GM18907 (cell line): ENCODE results near the gene DGCR8.

ENCODE experiments used
- ATAC-seq: cut with Tn5 transposase; IDR thresholded peaks from one replicate; pipeline ENCODE4 v1.9.1; 2021; ENCODE audit warnings: mild to moderate bottlenecking, moderate library complexity; ENCODE audit not compliant: unreplicated experiment

Gene DGCR8

GRCh38 chr22:20135806-20136602, 56.0 kb downstream of the DGCR8 start:
- no peak for ATAC-seq

DNA sequence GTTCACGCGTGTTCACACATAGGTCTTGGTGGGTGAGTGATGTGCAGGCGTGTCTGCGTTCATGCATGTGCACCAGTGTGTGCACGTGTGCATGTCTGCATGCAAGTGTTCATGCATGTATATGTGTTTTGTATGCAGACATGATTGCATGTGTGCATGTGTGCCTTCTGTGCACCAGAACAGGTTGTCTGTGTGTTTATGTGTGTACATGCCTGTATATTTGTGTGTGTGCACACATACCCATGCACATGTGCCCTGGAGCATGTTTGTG, 56.5 kb downstream of the DGCR8 start:
- no peak for ATAC-seq

DNA sequence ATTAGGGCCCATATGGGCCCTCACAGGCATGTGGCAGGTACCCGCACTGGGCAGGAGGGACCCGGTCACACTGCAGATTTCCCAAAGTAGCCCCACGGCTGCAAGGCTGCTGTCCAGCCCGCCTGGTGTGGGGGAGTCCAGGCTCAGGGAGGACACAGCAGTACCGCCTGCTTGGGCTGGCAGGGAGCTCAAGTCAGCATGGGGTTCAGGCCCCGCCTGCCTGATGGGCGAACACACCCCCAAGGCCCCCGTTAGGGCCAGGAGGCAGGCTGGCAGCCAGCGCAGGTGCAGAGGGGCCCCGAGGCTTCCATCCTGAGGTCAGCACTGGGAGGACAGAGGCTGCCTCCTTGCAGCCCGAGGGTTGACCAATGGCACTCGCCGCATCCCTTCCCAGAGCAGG, 57.1 kb downstream of the DGCR8 start:
- ATAC-seq: no peak

- no peak for ATAC-seq
Measured at GRCh38 chr22:20137671-20138416, 57.8 kb downstream of the DGCR8 start.

DNA sequence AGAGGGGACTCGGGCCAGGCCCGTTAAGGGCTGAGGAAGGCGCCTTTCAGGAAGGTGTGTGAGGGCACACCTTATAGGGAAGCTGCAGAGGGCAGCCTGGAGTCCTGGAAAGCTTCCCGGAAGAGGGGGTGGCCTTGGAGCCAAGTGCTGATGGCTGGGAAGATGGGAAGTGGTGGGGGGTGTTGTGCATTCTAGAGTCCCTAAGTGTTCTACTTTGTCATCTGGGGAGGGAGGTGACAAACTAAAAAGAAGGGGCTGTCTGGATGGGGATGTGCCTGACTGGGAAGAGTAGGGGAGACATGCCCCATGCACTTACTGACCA, 58.3 kb downstream of the DGCR8 start:
- ATAC-seq: no peak

DNA sequence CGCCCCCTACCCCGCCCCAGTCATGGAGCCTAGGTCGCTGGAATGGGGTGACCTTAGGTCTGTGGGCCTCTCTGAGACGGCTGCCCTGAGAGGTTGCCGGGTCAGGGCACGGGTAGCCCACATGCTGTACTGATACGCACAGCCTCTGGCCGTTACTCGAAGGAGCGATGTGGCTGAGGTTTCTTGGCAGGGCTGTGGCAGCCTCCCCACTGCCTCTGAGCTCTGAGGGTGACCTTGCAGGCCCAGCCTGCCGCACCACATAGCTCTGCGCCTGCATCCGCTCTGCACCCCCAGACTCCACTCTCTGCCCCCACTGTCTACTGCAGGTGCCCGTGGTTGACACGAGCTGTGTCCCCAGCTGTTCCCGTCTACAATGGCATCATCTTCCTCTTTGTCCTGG, 58.8 kb downstream of the DGCR8 start:
- ATAC-seq: no peak

DNA sequence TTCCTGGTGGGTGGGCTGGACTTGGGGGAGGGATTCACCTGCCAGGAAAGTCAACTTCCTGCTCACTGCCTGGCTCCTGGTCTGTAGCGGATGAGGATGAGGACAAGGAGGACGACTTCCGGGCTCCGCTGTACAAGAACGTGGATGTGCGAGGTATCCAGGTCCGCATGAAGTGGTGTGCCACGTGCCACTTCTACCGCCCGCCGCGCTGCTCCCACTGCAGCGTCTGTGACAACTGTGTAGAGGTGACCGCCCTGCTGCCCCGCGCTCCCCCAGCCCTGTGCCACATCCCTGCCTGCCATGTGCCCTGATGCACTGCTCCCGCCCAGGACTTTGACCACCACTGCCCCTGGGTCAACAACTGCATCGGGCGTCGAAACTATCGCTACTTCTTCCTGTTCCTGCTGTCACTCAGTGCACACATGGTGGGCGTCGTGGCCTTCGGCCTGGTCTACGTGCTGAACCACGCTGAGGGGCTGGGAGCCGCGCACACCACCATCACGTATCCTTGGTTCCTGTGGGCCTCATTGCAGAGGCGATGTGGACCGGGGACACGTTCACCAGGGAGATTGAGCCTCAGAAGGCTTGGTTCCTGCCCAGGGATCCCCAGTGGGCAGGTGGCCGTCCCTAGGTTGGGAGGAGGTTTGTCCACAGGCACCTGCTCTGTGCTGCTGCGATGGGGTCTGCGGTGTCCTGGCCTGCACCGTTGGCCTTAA, 59.5 kb downstream of the DGCR8 start:
- no peak for ATAC-seq

DNA sequence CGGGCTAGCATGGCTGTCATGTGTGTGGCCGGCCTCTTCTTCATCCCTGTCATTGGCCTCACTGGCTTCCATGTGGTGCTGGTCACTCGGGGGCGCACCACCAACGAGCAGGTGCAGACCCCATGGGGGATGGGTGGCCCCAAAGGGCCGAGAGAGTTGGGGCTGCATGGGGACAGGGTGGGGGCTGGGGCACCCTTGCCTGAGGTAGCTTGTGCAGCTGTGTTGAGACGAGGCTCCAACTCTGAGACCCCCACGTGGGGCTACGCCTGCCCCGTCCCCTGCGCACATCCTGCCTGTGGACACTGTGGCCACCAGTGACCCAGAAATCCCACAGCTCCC, 60.0 kb downstream of the DGCR8 start:
- no peak for ATAC-seq

- no peak for ATAC-seq
Measured at GRCh38 chr22:20140521-20140964, 60.5 kb downstream of the DGCR8 start.

DNA sequence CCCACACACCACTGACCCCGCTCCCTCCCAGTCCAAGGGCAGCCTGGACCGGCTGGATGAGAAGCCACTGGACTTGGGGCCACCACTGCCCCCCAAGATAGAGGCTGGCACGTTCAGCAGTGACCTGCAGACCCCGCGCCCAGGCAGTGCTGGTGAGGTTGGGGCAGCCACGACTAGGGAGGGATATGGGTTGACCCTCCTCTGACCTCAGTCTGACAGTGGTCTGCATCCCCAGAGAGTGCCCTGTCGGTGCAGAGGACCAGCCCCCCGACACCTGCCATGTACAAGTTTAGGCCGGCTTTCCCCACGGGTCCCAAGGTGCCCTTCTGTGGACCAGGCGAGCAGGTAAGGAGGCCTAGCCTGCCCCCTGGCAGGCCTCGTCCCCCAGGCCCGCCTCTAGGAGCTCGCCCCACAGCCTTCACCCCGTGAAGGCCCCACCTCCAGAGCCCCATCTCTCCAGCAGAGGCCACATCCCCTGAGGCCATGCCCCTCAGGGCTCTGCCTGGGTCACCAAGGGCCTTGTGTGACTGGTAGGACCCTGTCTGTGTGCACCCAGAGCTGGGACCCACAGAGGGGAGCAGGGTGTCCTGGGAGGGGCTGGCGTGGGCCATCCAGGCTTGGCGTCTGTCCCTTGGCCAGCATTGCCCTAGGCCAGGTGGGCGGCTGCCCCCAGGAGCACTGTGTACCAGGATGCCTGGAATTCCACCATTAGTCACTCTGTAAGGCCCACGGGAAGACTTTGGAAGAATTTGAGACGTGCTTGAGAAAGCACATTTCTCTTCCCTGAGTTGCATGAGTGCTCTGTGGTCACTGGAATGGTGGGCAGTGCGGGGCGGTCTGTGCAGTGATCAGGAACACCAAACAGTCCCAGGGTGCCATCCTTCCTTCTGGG, 61.4 kb downstream of the DGCR8 start:
- ATAC-seq: no peak

GRCh38 chr22:20142711-20143621, 62.9 kb downstream of the DGCR8 start:
- no peak for ATAC-seq

DNA sequence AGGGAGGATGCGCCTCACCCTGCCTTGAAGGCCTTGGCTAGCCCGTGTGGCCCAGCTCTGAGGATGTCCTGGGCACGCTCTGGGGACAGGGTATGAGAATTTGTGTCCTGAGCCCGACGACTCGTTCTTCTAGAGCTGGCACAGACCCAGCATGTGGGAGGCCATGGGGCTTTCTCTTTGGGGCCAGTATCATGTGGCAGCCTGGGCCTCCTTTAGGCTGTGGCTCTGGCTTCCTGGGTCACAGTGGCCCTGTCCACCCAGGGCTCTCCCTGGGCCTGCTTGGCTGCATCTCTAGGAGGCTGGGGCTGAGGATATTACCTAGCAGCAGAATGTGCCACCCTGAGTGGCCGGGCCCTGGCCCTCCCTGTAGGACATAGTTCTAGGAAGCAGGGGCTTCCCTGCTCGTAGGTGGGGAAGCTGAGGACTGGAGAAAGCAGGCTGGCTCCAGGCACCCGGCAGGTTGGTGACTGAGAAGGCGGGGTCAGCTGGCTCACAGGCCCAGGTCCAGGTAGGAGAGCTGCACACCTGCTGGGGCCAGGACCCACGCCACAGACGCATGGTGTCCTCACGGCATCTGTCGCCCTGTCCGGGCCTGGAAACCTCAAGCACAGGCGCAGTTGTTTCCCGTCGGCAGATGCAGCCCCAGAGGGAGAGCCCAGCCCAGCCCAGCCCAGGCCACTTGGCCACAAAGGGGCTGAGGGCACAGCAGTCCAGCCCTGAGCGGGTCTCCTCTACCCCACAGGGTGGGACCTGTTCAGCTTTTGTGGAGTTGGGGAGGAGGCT, 64.0 kb downstream of the DGCR8 start:
- no peak for ATAC-seq

GRCh38 chr22:20145206-20145831, 65.3 kb downstream of the DGCR8 start:
- no peak for ATAC-seq

GRCh38 chr22:20145832-20146223, 65.8 kb downstream of the DGCR8 start:
- ATAC-seq: no peak

DNA sequence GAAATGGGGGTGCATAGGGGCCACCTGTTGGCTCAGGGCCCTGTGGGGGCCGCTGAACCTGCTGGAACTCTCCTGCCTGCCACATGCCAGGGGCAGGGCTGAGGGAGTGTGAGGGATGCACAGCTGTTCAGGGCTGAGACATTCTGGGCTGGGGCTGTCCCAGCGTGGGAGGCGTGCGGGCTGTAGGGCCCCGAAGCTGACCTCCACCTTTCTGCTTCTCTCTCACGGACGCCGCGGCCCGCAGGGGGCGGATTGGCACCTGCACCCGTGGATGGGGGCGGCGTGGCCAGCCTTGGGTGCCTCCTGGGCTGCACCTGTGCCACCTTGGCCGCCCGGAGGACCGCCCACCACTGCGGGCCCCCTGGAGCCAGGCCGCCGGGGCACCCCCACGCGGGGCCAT, 66.7 kb downstream of the DGCR8 start:
- no peak for ATAC-seq

GRCh38 chr22:20147237-20147988, 67.4 kb downstream of the DGCR8 start:
- no peak for ATAC-seq

DNA sequence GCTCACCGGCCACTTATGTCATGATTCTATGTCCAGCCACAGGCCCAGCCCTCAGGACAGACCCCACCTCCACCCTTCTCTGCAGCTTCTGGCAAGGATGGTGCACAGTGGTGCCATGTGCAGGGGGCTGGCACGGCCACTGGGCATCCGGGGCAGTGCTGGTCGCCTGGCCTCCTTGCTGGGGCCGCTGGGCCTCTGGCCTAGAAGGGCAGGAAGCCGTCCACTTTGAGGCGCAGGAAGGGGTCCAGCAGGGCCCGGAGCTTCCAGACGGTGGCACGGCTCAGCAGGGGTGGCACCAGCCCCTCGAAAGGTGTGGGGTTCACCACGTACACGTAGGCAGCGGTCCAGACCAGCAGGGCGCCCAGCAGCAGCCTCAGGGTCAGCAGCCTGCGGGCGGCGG, 68.4 kb downstream of the DGCR8 start:
- ATAC-seq: no peak
